ENCODE results near the gene RXRA.

- no peak for TF ChIP-seq POLR2AphosphoS5 (IDR thresholded peaks at IDR 0.05; ENCODE audit: low read depth, low read length)
- TF ChIP-seq CTCF (IDR thresholded peaks at IDR 0.05), result no peak
- TF ChIP-seq REST (IDR thresholded peaks at IDR 0.05; ENCODE audit: insufficient read depth in 1 of 2, low read depth in 2 of 2, low read length in 1 of 2), result no peak
- TF ChIP-seq SIN3A (IDR thresholded peaks at IDR 0.05; ENCODE audit: borderline replicate concordance, insufficient read depth, low read depth, low read length), result no peak
Observed at GRCh38 chr9:134476942-134477335, 150.7 kb downstream of the RXRA start.

All from Panc1 (cell line).